ENCODE measurements around the gene ABLIM3. TPM values are rescaled to one million over a fixed set of nuclear protein-coding genes. Genes with fewer than 3 reads are reported as not detected.

The ABLIM3 gene
- total and polyA plus RNA-seq, 2 donors (not counting 3 experiments of a cell fraction or from before 2014, with no cell fraction given): 16.7 to 42.1 TPM

GRCh38 chr5:149126906-149127305, 14.4 kb upstream of the ABLIM3 start:
- Histone ChIP-seq H3K4me1 (ENCODE audit: control insufficient read depth, extremely low read depth, insufficient read depth, low read length) (peaks cover 12% of the 10 kb centered on the region), H3K36me3 (ENCODE audit: control insufficient read depth in 2 of 2, extremely low read depth in 1 of 2, insufficient read depth in 2 of 2, low read length in 2 of 2) (no peaks in the 10 kb centered on the region), H3K9me3 (replicated peaks; ENCODE audit: control insufficient read depth, insufficient read depth, low read length) (no peaks in the 10 kb centered on the region), H4K20me1 (replicated peaks; ENCODE audit: control insufficient read depth, extremely low read depth, insufficient read depth, low read length) (no peaks in the 10 kb centered on the region), H3K79me2 (ENCODE audit: control insufficient read depth, insufficient read depth, low read length) (no peaks in the 10 kb centered on the region), H3K9ac (replicated peaks; ENCODE audit: extremely low read depth, insufficient read depth, low read length) (no peak overlapping the region), H3K9me1 (replicated peaks; ENCODE audit: control insufficient read depth, extremely low read depth, insufficient read depth, low read length) (no peaks in the 10 kb centered on the region), H3K27ac (ENCODE audit: insufficient read depth, low read depth, low read length) (no peak overlapping the region), H3K4me2 (ENCODE audit: insufficient read depth, low read length) (no peak overlapping the region), H3K4me3 (replicated peaks in 1 of 3; ENCODE audit: insufficient read depth in 1 of 3, low read depth in 1 of 3, low read length in 3 of 3) (no peak overlapping the region), H3K27me3 (ENCODE audit: control insufficient read depth in 2 of 2, insufficient read depth in 2 of 2, low read length in 2 of 2) (no peaks in the 10 kb centered on the region), H2AFZ (ENCODE audit: low read depth, low read length) (no peak overlapping the region)
- TF ChIP-seq POLR2A (IDR thresholded peaks at IDR 0.05; ENCODE audit: low read depth, low read length): no peak
- no peak for TF ChIP-seq FOS (IDR thresholded peaks at IDR 0.05; ENCODE audit: borderline replicate concordance, insufficient read depth, low read length)
- TF ChIP-seq MAX (IDR thresholded peaks at IDR 0.05; ENCODE audit: insufficient read depth, insufficient read length): no peak
- TF ChIP-seq CTCF (IDR thresholded peaks at IDR 0.05; ENCODE audit: extremely low read depth in 1 of 2, insufficient read depth in 1 of 2, low read depth in 1 of 2, low read length in 2 of 2): no peak
- TF ChIP-seq EZH2 (IDR thresholded peaks at IDR 0.05; ENCODE audit: borderline replicate concordance, low read depth, low read length, severe bottlenecking): no peak
- TF ChIP-seq GATA2 (IDR thresholded peaks at IDR 0.05; ENCODE audit: insufficient read depth, insufficient read length, low read depth, low read length): no peak
- no peak for TF ChIP-seq JUN (IDR thresholded peaks at IDR 0.05; ENCODE audit: borderline replicate concordance, insufficient read depth, insufficient read length, low read depth)
- intact Hi-C loops (cut with micrococcal nuclease) (no loop called here), dilution Hi-C loops (cut with MboI; ENCODE audit: extremely low pct_ligation_motif_present, low sequenced_read_pairs) (no loop called here)
- FAIRE-seq (no peak), DNase-seq (ENCODE audit: low read depth, low spot score) (no peak)
- CTCF ChIA-PET: interaction anchor here (0.7 to 5.5 kb wide), 10 partner anchors 12 to 396 kb away, joined by 3 to 53 read pairs (median 6); partner anchors contain the start of gene ABLIM3
- BruUV-seq (replicated peaks): no TSS peak
- POLR2A ChIA-PET: no interaction called here
